Measurements from ENCODE around the gene FCMR.

DNA sequence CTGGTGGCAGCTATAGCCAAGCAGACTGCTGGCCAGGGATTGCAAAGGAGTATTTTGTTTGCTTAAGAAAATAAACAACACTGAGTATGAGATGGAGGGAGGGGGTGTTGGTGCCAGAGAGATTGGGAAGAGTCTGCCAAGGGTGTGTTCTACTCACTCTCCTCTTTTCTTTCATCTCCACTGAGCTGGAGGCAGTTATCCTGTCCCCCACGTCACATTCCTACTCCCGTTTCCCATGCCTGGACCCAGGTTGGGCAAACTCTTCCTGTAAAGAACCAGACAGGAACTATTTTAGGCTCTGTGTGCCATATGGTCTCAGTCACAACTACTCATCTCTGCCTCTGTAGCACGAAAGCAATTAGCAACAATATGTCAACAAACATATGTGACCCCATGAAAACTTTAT is 25.9 kb downstream of the FCMR start:
- TF ChIP-seq CTCF (IDR thresholded peaks at IDR 0.05) (no peak), EP300 (IDR thresholded peaks at IDR 0.05) (no peak), POLR2A (IDR thresholded peaks at IDR 0.05) (no peak)

Data from ovary (tissue), 3 donors.